K562 (cell line): Measurements from ENCODE around the gene ADIPOQ. TPM values are rescaled to one million over a fixed set of nuclear protein-coding genes. Genes with fewer than 3 reads are reported as not detected.

Source experiments
- ARID1B ChIP-seq: fragments of 450-650 bp; IDR thresholded peaks from 2 replicates; pipeline ENCODE4 v1.6.1; 2016; ENCODE audit warnings: antibody characterized with exemption, mild to moderate bottlenecking, inconsistent platforms
- ATF3 ChIP-seq, 2 experiments: fragments of 450-650 bp in 1 of 2; sonication (generic) in 1 of 2; formaldehyde crosslinking in 1 of 2; IDR thresholded peaks in 1 of 2; conservative IDR thresholded peaks in 1 of 2; 2 replicates each; pipeline versions ENCODE4 v1.6.1 to v1.8.1; 2016 to 2023; ENCODE audit warnings: mild to moderate bottlenecking in 2 of 2, moderate library complexity in 2 of 2, inconsistent platforms in 1 of 2, missing genetic modification reagents in 1 of 2
- BACH1 ChIP-seq: fragments of 200-800 bp; sonication (Bioruptor generic); IDR thresholded peaks from 2 replicates; pipeline ENCODE4 v1.6.1; 2016; ENCODE audit warnings: missing genetic modification characterization, missing compliant biosample characterization
- CBFA2T3 ChIP-seq: fragments of 450-650 bp; IDR thresholded peaks from 2 replicates; pipeline ENCODE4 v1.6.1; 2017
- CEBPB ChIP-seq: fragments of 450-650 bp; IDR thresholded peaks from 2 replicates; pipeline ENCODE4 v1.6.1; 2016; ENCODE audit warnings: missing genetic modification characterization, missing compliant biosample characterization
- CREM ChIP-seq: IDR thresholded peaks from 2 replicates; pipeline ENCODE4 v1.6.1; 2014; ENCODE audit warnings: antibody characterized with exemption, low read depth
- CSDE1 ChIP-seq, 2 experiments: fragments of 450-650 bp; IDR thresholded peaks; 2 replicates each; pipeline ENCODE4 v1.6.1; 2016; ENCODE audit warnings: mild to moderate bottlenecking in 1 of 2
- DPF2 ChIP-seq: fragments of 450-650 bp; IDR thresholded peaks from 2 replicates; pipeline ENCODE4 v1.6.1; 2016
- EP400 ChIP-seq: fragments of 450-650 bp; IDR thresholded peaks from 2 replicates; pipeline ENCODE4 v1.6.1; 2017; ENCODE audit warnings: antibody characterized with exemption, mild to moderate bottlenecking, moderate library complexity
- ETV1 ChIP-seq: fragments of 450-650 bp; conservative IDR thresholded peaks from 2 replicates; pipeline ENCODE4 v1.6.1; 2016; ENCODE audit warnings: missing genetic modification characterization, control low read depth, low read depth, missing compliant biosample characterization
- FOSL1 ChIP-seq: fragments of 200-800 bp; sonication (Bioruptor generic); conservative IDR thresholded peaks from 2 replicates; pipeline ENCODE4 v1.6.1; 2016; ENCODE audit warnings: missing genetic modification characterization, missing compliant biosample characterization
- GTF2A2 ChIP-seq: IDR thresholded peaks from 2 replicates; pipeline ENCODE4 v1.6.1; 2016; ENCODE audit warnings: mild to moderate bottlenecking, missing genetic modification characterization, missing compliant biosample characterization
- MAFG ChIP-seq: fragments of 450-650 bp; conservative IDR thresholded peaks from 2 replicates; pipeline ENCODE4 v1.6.1; 2016; ENCODE audit warnings: missing genetic modification characterization, missing compliant biosample characterization
- MAFK ChIP-seq: IDR thresholded peaks from 2 replicates; pipeline ENCODE4 v1.6.1; 2011; ENCODE audit warnings: low read length, improper control_type of control experiment
- NRF1 ChIP-seq, 2 experiments: fragments of 450-650 bp; IDR thresholded peaks in 1 of 2; conservative IDR thresholded peaks in 1 of 2; 2 replicates each; pipeline ENCODE4 v1.6.1; 2014; ENCODE audit warnings: mild to moderate bottlenecking in 2 of 2
- SMARCA4 ChIP-seq: fragments of 450-650 bp; IDR thresholded peaks from 2 replicates; pipeline ENCODE4 v1.6.1; 2016
- SMARCC2 ChIP-seq: fragments of 450-650 bp; IDR thresholded peaks from 2 replicates; pipeline ENCODE4 v1.6.1; 2017; ENCODE audit warnings: antibody characterized with exemption, moderate library complexity, mild to moderate bottlenecking, low read depth
- TRIM28 ChIP-seq: fragments of 450-650 bp; IDR thresholded peaks from 2 replicates; pipeline ENCODE4 v1.6.1; 2017
- USF1 ChIP-seq: sonication (generic); formaldehyde crosslinking; IDR thresholded peaks from 2 replicates; pipeline ENCODE4 v1.9.0; 2022; ENCODE audit warnings: mild to moderate bottlenecking, missing genetic modification reagents
- ZBTB11 ChIP-seq, 3 experiments: fragments of 200-800 bp in 1 of 3; fragments of 250-450 bp in 1 of 3; fragments of 450-650 bp in 1 of 3; sonication (Bioruptor Pico) in 1 of 3; sonication (Bioruptor generic) in 1 of 3; formaldehyde crosslinking in 1 of 3; IDR thresholded peaks; 2 replicates each; pipeline versions ENCODE4 v1.6.1 to v1.8.0; 2016 to 2022; ENCODE audit warnings: mild to moderate bottlenecking in 2 of 3, missing genetic modification characterization in 2 of 3, missing compliant biosample characterization in 1 of 3, moderate library complexity in 1 of 3
- ZBTB49 ChIP-seq: sonication (generic); formaldehyde crosslinking; IDR thresholded peaks from 2 replicates; pipeline ENCODE4 v1.8.0; 2022; ENCODE audit warnings: missing genetic modification reagents, mild to moderate bottlenecking, borderline replicate concordance
- ZNF140 ChIP-seq: fragments of 250-450 bp; sonication (Bioruptor Pico); IDR thresholded peaks from 2 replicates; pipeline ENCODE4 v1.8.0; 2021; ENCODE audit warnings: moderate library complexity, mild to moderate bottlenecking, inconsistent platforms
- polyA plus RNA-seq, 8 experiments: library from polyadenylated mRNA; depleted of rRNA in 4 of 8; stranded (reverse) in 5 of 8; unstranded in 3 of 8; fragments of >200 nt; fragmentation: Nextera tagmentation in 2 of 8; fragmentation: Illumina TruSeq in 1 of 8; extraction: Ambion mirVana in 2 of 8; extraction: Trizol in 1 of 8; gene quantifications; 2 replicates each; pipeline versions ENCODE4 v1.2.1 to v1.2.3, GENCODE V29; 2011 to 2014; ENCODE audit warnings: inconsistent platforms in 1 of 8, missing spikeins in 1 of 8
- total RNA-seq, 7 experiments: library from RNA; depleted of rRNA in 6 of 7; stranded (reverse); fragments of >200 nt in 6 of 7; fragmentation: Illumina TruSeq in 2 of 7; extraction: Trizol in 2 of 7; gene quantifications; 2 replicates each; pipeline versions ENCODE4 v1.2.1 to v1.2.3, GENCODE V29; 2011 to 2021; ENCODE audit warnings: low replicate concordance in 1 of 7

ADIPOQ gene
- total and polyA plus RNA-seq, 9 of the 15 experiments (the other 6 are each of a cell fraction or from before 2014, with no cell fraction given) = 0.01 to 0.04 (median 0.03) TPM; not detected in 4

GRCh38 chr3:186815435-186815834, 27.1 kb upstream of the ADIPOQ start (continued):
- TF ChIP-seq ATF3 (IDR thresholded peaks at IDR 0.05) (peak; percentile 71), ATF3 (CRISPR knock-in tag; conservative IDR thresholded peaks at IDR 0.05) (no peak), ZBTB49 (no peak), FOSL1 (tag) (peak; percentile 33; the same call in 1 of the 2 replicates), TRIM28 (0 out of 2 replicates have a peak, but pooled peaks have one; percentile 20), DPF2 (peak; percentile 41; the same call in 1 of the 2 replicates), CBFA2T3 (peak; percentile 19; the same call in 1 of the 2 replicates), ETV1 (tag) (peak; percentile 33; the same call in 1 of the 2 replicates), ARID1B (peak; percentile 33; the same call in 1 of the 2 replicates), MAFG (tag) (peak; percentile 84), ZBTB11 (CRISPR knock-in tag; IDR thresholded peaks at IDR 0.05) (peak in 2 of 3 experiments; percentile 18 to 79; a peak in 2 of 6 replicates), USF1 (CRISPR knock-in tag) (no peak), BACH1 (tag) (peak; percentile 51; the same call in 1 of the 2 replicates), SMARCC2 (0 out of 2 replicates have a peak, but pooled peaks have one; percentile 29), NRF1 (conservative IDR thresholded peaks at IDR 0.05 in 1 of 2, IDR thresholded peaks at IDR 0.05 in 1 of 2) (peak; percentile 14 to 26; a peak in 1 of 4 replicates), SMARCA4 (peak; percentile 47; the same call in 1 of the 2 replicates), ZNF140 (CRISPR knock-in tag) (no peak), CEBPB (peak; percentile 61), EP400 (peak; percentile 25; the same call in 1 of the 2 replicates), CSDE1 (IDR thresholded peaks at IDR 0.05) (no peak), CREM (0 out of 2 replicates have a peak, but pooled peaks have one; percentile 6), GTF2A2 (tag) (no peak), MAFK (peak; percentile 72)
